OCI-LY1 (cell line): ENCODE results near the gene FRMD4A.

Experiments used
- CTCF ChIP-seq: fragments of 200-600 bp; sonication (generic), shearing (Covaris generic); IDR thresholded peaks from 2 replicates; pipeline ENCODE4 v1.5.1; 2017; ENCODE audit warnings: mild to moderate bottlenecking, antibody characterized with exemption, low read length, moderate library complexity, mixed read lengths
- EZH2 ChIP-seq: fragments of 200-600 bp; sonication (generic), shearing (Covaris generic); IDR thresholded peaks from 2 replicates; pipeline ENCODE4 v1.8.0; 2017; ENCODE audit warnings: borderline replicate concordance, mixed run types, mild to moderate bottlenecking, antibody characterized with exemption, low read length, moderate library complexity, mixed read lengths

GRCh38 chr10:13776861-13777311 lies 553.8 kb downstream of the FRMD4A start:
- TF ChIP-seq CTCF (no peak), EZH2 (no peak)
